H9 (cell line): ENCODE data around the gene ANKHD1. TPM values are rescaled to one million over a fixed set of nuclear protein-coding genes. Genes with fewer than 3 reads are reported as not detected.

Source experiments
- DNase-seq: peaks from one replicate; pipeline ENCODE4 v3.0.0-alpha.2; 2017
- H2AFZ ChIP-seq: one replicate; pipeline ENCODE4 v1.6.1; 2013; ENCODE audit warnings: mild to moderate bottlenecking, low read length, control low read depth, moderate library complexity
- H2AK5ac ChIP-seq: 2 replicates; pipeline ENCODE4 v1.6.1; 2013; ENCODE audit warnings: low read length, control low read depth, mixed read lengths; ENCODE audit not compliant: insufficient read length
- H2BK120ac ChIP-seq: one replicate; pipeline ENCODE4 v1.6.1; 2013; ENCODE audit warnings: low read depth, mild to moderate bottlenecking, low read length, control low read depth, inconsistent platforms; ENCODE audit not compliant: poor library complexity, severe bottlenecking
- H2BK12ac ChIP-seq: 2 replicates; pipeline ENCODE4 v1.6.1; 2013; ENCODE audit warnings: low read length, control low read depth, mixed read lengths, low read depth; ENCODE audit not compliant: insufficient read length
- H2BK15ac ChIP-seq: 2 replicates; pipeline ENCODE4 v1.6.1; 2013; ENCODE audit warnings: low read depth, low read length, control low read depth
- H2BK20ac ChIP-seq: one replicate; pipeline ENCODE4 v1.6.1; 2013; ENCODE audit warnings: low read depth, mild to moderate bottlenecking, low read length, control low read depth, inconsistent platforms; ENCODE audit not compliant: poor library complexity, severe bottlenecking
- H2BK5ac ChIP-seq: 2 replicates; pipeline ENCODE4 v1.6.1; 2013; ENCODE audit warnings: low read length, control low read depth, mixed read lengths; ENCODE audit not compliant: insufficient read length
- H3K14ac ChIP-seq: 2 replicates; pipeline ENCODE4 v1.6.1; 2013; ENCODE audit warnings: low read length, control low read depth; ENCODE audit not compliant: insufficient read depth
- H3K18ac ChIP-seq: 2 replicates; pipeline ENCODE4 v1.6.1; 2013; ENCODE audit warnings: low read depth, mild to moderate bottlenecking, mixed read lengths, low read length, control low read depth; ENCODE audit not compliant: insufficient read length
- H3K23ac ChIP-seq: 2 replicates; pipeline ENCODE4 v1.6.1; 2013; ENCODE audit warnings: low read length, control low read depth, mixed read lengths, low read depth; ENCODE audit not compliant: insufficient read length
- H3K23me2 ChIP-seq: 2 replicates; pipeline ENCODE4 v1.6.1; 2013; ENCODE audit warnings: low read depth, mild to moderate bottlenecking, mixed read lengths, low read length, control low read depth; ENCODE audit not compliant: insufficient read length, poor library complexity, severe bottlenecking
- H3K27ac ChIP-seq: 2 replicates; pipeline ENCODE4 v1.5.1; 2013; ENCODE audit warnings: low read length, control low read depth, mixed read lengths, low read depth; ENCODE audit not compliant: insufficient read length
- H3K27me3 ChIP-seq: 2 replicates; pipeline ENCODE4 v1.6.1; 2013; ENCODE audit warnings: low read length, control low read depth, inconsistent platforms; ENCODE audit not compliant: insufficient read depth
- H3K4ac ChIP-seq: 2 replicates; pipeline ENCODE4 v1.6.1; 2013; ENCODE audit warnings: low read depth, mild to moderate bottlenecking, control low read depth, inconsistent platforms, low read length, moderate library complexity
- H3K4me1 ChIP-seq: 2 replicates; pipeline ENCODE4 v1.6.1; 2013; ENCODE audit warnings: low read length, control low read depth, inconsistent platforms; ENCODE audit not compliant: insufficient read depth
- H3K4me2 ChIP-seq: 2 replicates; pipeline ENCODE4 v1.6.1; 2013; ENCODE audit warnings: low read length, control low read depth, mixed read lengths; ENCODE audit not compliant: insufficient read length, insufficient read depth
- H3K56ac ChIP-seq: 2 replicates; pipeline ENCODE4 v1.6.1; 2013; ENCODE audit warnings: low read depth, mild to moderate bottlenecking, mixed read lengths, low read length, control low read depth; ENCODE audit not compliant: insufficient read length
- H3K79me1 ChIP-seq: 2 replicates; pipeline ENCODE4 v1.6.1; 2013; ENCODE audit warnings: low read depth, mild to moderate bottlenecking, moderate library complexity, low read length, control low read depth, inconsistent platforms; ENCODE audit not compliant: insufficient read depth, poor library complexity, severe bottlenecking
- H3K79me2 ChIP-seq: 2 replicates; pipeline ENCODE4 v1.6.1; 2013; ENCODE audit warnings: low read length, control low read depth, inconsistent platforms; ENCODE audit not compliant: insufficient read depth
- H3K9ac ChIP-seq: 2 replicates; pipeline ENCODE4 v1.6.1; 2013; ENCODE audit warnings: low read length, control low read depth, mixed read lengths; ENCODE audit not compliant: insufficient read length; ENCODE audit errors: extremely low read depth
- H3K9me3 ChIP-seq: one replicate; pipeline ENCODE4 v1.6.1; 2013; ENCODE audit warnings: low read depth, low read length, inconsistent platforms; ENCODE audit not compliant: control insufficient read depth
- H3T11ph ChIP-seq: one replicate; pipeline ENCODE4 v1.6.1; 2013; ENCODE audit warnings: mild to moderate bottlenecking, low read length, control low read depth, inconsistent platforms
- H4K20me1 ChIP-seq: one replicate; pipeline ENCODE4 v1.6.1; 2013; ENCODE audit not compliant: control insufficient read depth, insufficient read length, insufficient read depth
- H4K5ac ChIP-seq: 2 replicates; pipeline ENCODE4 v1.6.1; 2013; ENCODE audit warnings: low read depth, mild to moderate bottlenecking, mixed read lengths, low read length, control low read depth; ENCODE audit not compliant: insufficient read length
- H4K8ac ChIP-seq: replicated peaks from 2 replicates; pipeline ENCODE4 v1.6.1; 2013; ENCODE audit warnings: low read length, control low read depth, mixed read lengths, low read depth; ENCODE audit not compliant: insufficient read length
- H4K91ac ChIP-seq: 2 replicates; pipeline ENCODE4 v1.6.1; 2013; ENCODE audit warnings: low read depth, mild to moderate bottlenecking, moderate library complexity, mixed read lengths, low read length, control low read depth; ENCODE audit not compliant: insufficient read length
- H3K27ac Mint-ChIP-seq, 3 experiments: 2 replicates in 2 of 3; 3 replicates in 1 of 3; pipeline ENCODE4 v1.8.0; 2020 to 2021; ENCODE audit warnings: mixed read lengths in 3 of 3, mild to moderate bottlenecking in 1 of 3, moderate library complexity in 1 of 3
- H3K27me3 Mint-ChIP-seq: 2 replicates; pipeline ENCODE4 v1.8.0; 2021; ENCODE audit warnings: low read depth, mild to moderate bottlenecking, moderate library complexity, mixed read lengths
- H3K36me3 Mint-ChIP-seq, 3 experiments: 2 replicates in 2 of 3; 3 replicates in 1 of 3; pipeline ENCODE4 v1.8.0; 2020 to 2021; ENCODE audit warnings: low read depth in 3 of 3, mixed read lengths in 3 of 3; ENCODE audit not compliant: insufficient read depth in 1 of 3
- H3K4me1 Mint-ChIP-seq, 2 experiments: 2 replicates each; pipeline ENCODE4 v1.8.0; 2020; ENCODE audit warnings: mixed read lengths in 2 of 2
- H3K4me3 Mint-ChIP-seq, 2 experiments: 2 replicates in 1 of 2; 3 replicates in 1 of 2; pipeline ENCODE4 v1.8.0; 2020 to 2021; ENCODE audit warnings: mild to moderate bottlenecking in 2 of 2, mixed read lengths in 2 of 2, moderate library complexity in 1 of 2
- H3K9me3 Mint-ChIP-seq, 2 experiments: 2 replicates in 1 of 2; 3 replicates in 1 of 2; pipeline ENCODE4 v1.8.0; 2020; ENCODE audit warnings: mild to moderate bottlenecking in 2 of 2, mixed read lengths in 2 of 2, moderate library complexity in 1 of 2
- total RNA-seq: library from RNA; stranded (reverse); gene quantifications from 2 replicates; pipeline ENCODE4 v1.2.1, GENCODE V29; 2021
- TF ChIP-seq, protein P1 (sequence below): fragments of 200-600 bp; sonication (generic); conservative IDR thresholded peaks from 3 replicates; pipeline ENCODE4 v1.8.0; 2021; ENCODE audit warnings: antibody characterized with exemption, mild to moderate bottlenecking

The ANKHD1 gene
- total RNA-seq, 1 experiment from 2014 or later, result 105 TPM

DNA sequence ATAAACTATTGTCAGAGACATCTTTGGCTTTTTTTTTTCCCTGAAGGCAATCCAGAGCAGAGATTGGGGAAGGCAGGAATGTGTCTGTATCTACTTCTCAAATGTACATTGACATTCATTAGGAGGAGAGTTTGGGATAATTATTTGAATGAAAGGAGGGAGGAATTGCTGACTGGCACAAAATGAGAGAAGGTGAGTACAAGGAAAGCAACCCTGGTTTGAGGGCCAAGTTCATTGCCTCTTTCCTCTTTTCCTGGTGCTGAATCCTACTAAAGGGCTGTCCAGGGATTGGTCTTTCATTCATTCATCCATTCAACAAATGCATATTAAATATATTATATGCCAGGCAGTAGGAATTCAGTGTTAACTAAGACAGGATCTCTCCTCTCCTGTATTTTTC lies 18.8 kb upstream of the ANKHD1 start:
- Mint-ChIP-seq H3K27me3 (no peaks in the 10 kb centered on the region; the same call in 1 of the 2 replicates), H3K27ac (no peak overlapping the region), H3K4me1 (no peaks in the 10 kb centered on the region), H3K36me3 (no peaks in the 10 kb centered on the region), H3K4me3 (no peak overlapping the region), H3K9me3 (peaks cover 2 to 3% of the 10 kb centered on the region in 2 experiments; a peak in 3 of 5 replicates)
- Histone ChIP-seq H3K79me1 (no peaks in the 10 kb centered on the region), H2BK15ac (no peak overlapping the region), H4K5ac (no peak overlapping the region), H3K4me2 (no peak overlapping the region), H2BK12ac (no peak overlapping the region), H4K8ac (no peak overlapping the region), H2BK120ac (no peak overlapping the region), H3K56ac (no peak overlapping the region), H2AK5ac (no peak overlapping the region), H3T11ph (no peak overlapping the region), H3K9ac (no peak overlapping the region), H3K27me3 (no peaks in the 10 kb centered on the region), H2AFZ (no peak overlapping the region), H3K18ac (no peak overlapping the region), H4K91ac (no peak overlapping the region), H3K79me2 (no peaks in the 10 kb centered on the region), H2BK5ac (no peak overlapping the region), H3K23me2 (no peaks in the 10 kb centered on the region), H3K9me3 (no peaks in the 10 kb centered on the region), H4K20me1 (no peaks in the 10 kb centered on the region), H2BK20ac (no peak overlapping the region), H3K4ac (no peak overlapping the region), H3K23ac (no peak overlapping the region), H3K27ac (no peak overlapping the region), H3K14ac (no peak overlapping the region), H3K4me1 (no peaks in the 10 kb centered on the region)
- TF ChIP-seq, protein P1, sequence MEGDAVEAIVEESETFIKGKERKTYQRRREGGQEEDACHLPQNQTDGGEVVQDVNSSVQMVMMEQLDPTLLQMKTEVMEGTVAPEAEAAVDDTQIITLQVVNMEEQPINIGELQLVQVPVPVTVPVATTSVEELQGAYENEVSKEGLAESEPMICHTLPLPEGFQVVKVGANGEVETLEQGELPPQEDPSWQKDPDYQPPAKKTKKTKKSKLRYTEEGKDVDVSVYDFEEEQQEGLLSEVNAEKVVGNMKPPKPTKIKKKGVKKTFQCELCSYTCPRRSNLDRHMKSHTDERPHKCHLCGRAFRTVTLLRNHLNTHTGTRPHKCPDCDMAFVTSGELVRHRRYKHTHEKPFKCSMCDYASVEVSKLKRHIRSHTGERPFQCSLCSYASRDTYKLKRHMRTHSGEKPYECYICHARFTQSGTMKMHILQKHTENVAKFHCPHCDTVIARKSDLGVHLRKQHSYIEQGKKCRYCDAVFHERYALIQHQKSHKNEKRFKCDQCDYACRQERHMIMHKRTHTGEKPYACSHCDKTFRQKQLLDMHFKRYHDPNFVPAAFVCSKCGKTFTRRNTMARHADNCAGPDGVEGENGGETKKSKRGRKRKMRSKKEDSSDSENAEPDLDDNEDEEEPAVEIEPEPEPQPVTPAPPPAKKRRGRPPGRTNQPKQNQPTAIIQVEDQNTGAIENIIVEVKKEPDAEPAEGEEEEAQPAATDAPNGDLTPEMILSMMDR, result no peak
- DNase-seq, result no peak
